Kidney epithelial cell (primary cell): ENCODE results near the gene HES1. TPM values are rescaled to one million over a fixed set of nuclear protein-coding genes. Genes with fewer than 3 reads are reported as not detected.

Experiments
- DNase-seq: peaks from one replicate; pipeline ENCODE4 v3.0.0-alpha.2; 2010; ENCODE audit warnings: low read depth
- H3K27me3 ChIP-seq: 2 replicates; pipeline ENCODE4 v1.6.0; 2011; ENCODE audit warnings: low read length; ENCODE audit not compliant: control insufficient read depth, insufficient read depth
- H3K36me3 ChIP-seq: 2 replicates; pipeline ENCODE4 v1.5.1; 2011; ENCODE audit warnings: low read length; ENCODE audit not compliant: control insufficient read depth, insufficient read depth
- H3K4me3 ChIP-seq: 2 replicates; pipeline ENCODE4 v1.5.1; 2011; ENCODE audit warnings: low read depth, mild to moderate bottlenecking, control low read depth, low read length
- CTCF ChIP-seq: IDR thresholded peaks from 2 replicates; pipeline ENCODE4 v1.5.1; 2011; ENCODE audit warnings: mild to moderate bottlenecking, moderate library complexity, low read length, control low read depth, inconsistent platforms; ENCODE audit not compliant: insufficient read depth, poor library complexity, severe bottlenecking
- total RNA-seq: library from RNA; depleted of rRNA; stranded (reverse); fragments of >200 nt; gene quantifications from 2 replicates; pipeline ENCODE4 v1.2.3, GENCODE V29; 2015

The HES1 gene
- total RNA-seq, 1 donor from 2014 or later, result 50.7 TPM

GRCh38 chr3:194137506-194138474, 1.8 kb downstream of the HES1 start:
- peaks cover 2% of the 10 kb centered on the region for H3K36me3 ChIP-seq
- TF ChIP-seq CTCF, result peak; percentile 47
- peak overlapping the region; percentile 76 for H3K4me3 ChIP-seq
- no peak for DNase-seq
- no peaks in the 10 kb centered on the region for H3K27me3 ChIP-seq

GRCh38 chr3:194138732-194139070, 2.8 kb downstream of the HES1 start:
- Histone ChIP-seq H3K4me3 (peak overlapping the region; percentile 76), H3K36me3 (peaks cover 2% of the 10 kb centered on the region), H3K27me3 (no peaks in the 10 kb centered on the region)
- DNase-seq, result no peak
- no peak for TF ChIP-seq CTCF

- no peaks in the 10 kb centered on the region for H3K27me3 ChIP-seq
- peaks cover 2% of the 10 kb centered on the region for H3K36me3 ChIP-seq
- DNase-seq, result no peak
- no peak for TF ChIP-seq CTCF
- H3K4me3 ChIP-seq, result peak overlapping the region; percentile 76
Measured at GRCh38 chr3:194139071-194139813, 3.3 kb downstream of the HES1 start.

- no peak for DNase-seq
- H3K4me3 ChIP-seq, result no peak overlapping the region
- peaks cover 2% of the 10 kb centered on the region for H3K36me3 ChIP-seq
- H3K27me3 ChIP-seq, result no peaks in the 10 kb centered on the region
- no peak for TF ChIP-seq CTCF
Measured at GRCh38 chr3:194139814-194140391, 4.0 kb downstream of the HES1 start.

GRCh38 chr3:194140520-194141414, 4.8 kb downstream of the HES1 start:
- H3K36me3 ChIP-seq, result peaks cover 2% of the 10 kb centered on the region
- DNase-seq, result no peak
- H3K27me3 ChIP-seq, result no peaks in the 10 kb centered on the region
- no peak for TF ChIP-seq CTCF
- H3K4me3 ChIP-seq, result peak overlapping the region; percentile 21
